DND-41 (cell line): ENCODE data around the gene FBXO28.

Experiments
- CTCF ChIP-seq: IDR thresholded peaks from 2 replicates; pipeline ENCODE4 v1.5.1; 2012; ENCODE audit warnings: borderline replicate concordance, low read length, moderate library complexity, mild to moderate bottlenecking; ENCODE audit not compliant: poor library complexity, severe bottlenecking; ENCODE audit errors: extremely low read depth
- EZH2 ChIP-seq: IDR thresholded peaks from 3 replicates; pipeline ENCODE4 v1.6.1; 2012; ENCODE audit warnings: borderline replicate concordance, low read depth, mild to moderate bottlenecking, moderate library complexity, low read length, inconsistent platforms; ENCODE audit not compliant: severe bottlenecking

- no peak for TF ChIP-seq CTCF
- TF ChIP-seq EZH2, result no peak
Observed at GRCh38 chr1:224189561-224189960, 75.7 kb downstream of the FBXO28 start.
